OCI-LY3 (cell line): ENCODE data around the gene BIRC7.

ENCODE experiments used
- EZH2phosphoT487 ChIP-seq: fragments of 200-600 bp; shearing (Covaris generic); IDR thresholded peaks from 2 replicates; pipeline ENCODE4 v1.6.1; 2018; ENCODE audit warnings: antibody characterized with exemption, mixed run types, low read depth
- TF ChIP-seq, protein P1 (sequence below): fragments of 200-600, 300-600 bp; sonication (generic); IDR thresholded peaks from 2 replicates; pipeline ENCODE4 v1.5.1; 2014; ENCODE audit warnings: antibody characterized with exemption, low read length, low read depth

DNA sequence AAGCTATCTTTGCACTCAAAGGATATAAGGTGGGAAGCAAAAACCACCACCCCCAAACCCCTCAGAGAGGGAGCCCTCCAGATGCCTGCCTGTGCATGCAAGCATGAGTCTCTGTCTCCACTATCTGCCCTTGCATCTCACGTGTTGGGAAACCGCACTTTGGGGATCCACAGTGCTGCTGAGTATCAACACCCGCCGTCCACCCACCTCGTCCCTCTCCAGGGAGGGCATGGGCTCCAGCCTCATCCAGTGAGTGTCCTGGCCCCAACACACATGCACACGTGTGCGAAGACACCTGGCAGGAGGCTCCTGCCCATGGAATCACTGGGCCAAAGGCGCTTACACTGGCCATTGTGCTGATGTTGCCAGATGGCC is 16.3 kb upstream of the BIRC7 start:
- TF ChIP-seq, protein P1, sequence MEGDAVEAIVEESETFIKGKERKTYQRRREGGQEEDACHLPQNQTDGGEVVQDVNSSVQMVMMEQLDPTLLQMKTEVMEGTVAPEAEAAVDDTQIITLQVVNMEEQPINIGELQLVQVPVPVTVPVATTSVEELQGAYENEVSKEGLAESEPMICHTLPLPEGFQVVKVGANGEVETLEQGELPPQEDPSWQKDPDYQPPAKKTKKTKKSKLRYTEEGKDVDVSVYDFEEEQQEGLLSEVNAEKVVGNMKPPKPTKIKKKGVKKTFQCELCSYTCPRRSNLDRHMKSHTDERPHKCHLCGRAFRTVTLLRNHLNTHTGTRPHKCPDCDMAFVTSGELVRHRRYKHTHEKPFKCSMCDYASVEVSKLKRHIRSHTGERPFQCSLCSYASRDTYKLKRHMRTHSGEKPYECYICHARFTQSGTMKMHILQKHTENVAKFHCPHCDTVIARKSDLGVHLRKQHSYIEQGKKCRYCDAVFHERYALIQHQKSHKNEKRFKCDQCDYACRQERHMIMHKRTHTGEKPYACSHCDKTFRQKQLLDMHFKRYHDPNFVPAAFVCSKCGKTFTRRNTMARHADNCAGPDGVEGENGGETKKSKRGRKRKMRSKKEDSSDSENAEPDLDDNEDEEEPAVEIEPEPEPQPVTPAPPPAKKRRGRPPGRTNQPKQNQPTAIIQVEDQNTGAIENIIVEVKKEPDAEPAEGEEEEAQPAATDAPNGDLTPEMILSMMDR: no peak
- no peak for TF ChIP-seq EZH2phosphoT487
